Activated CD8-positive, alpha-beta memory T cell treated with anti-CD3 and anti-CD28 coated beads, Interleukin-2, amount 50 U/mL, for 4 hours (primary cell): ENCODE measurements around the gene YAP1.
"Not testable (repeated sequence)": the region's sequence is repeated elsewhere in the genome, so short reads cannot be mapped to it uniquely, and the experiment has no call there.

ENCODE experiments used
- DNase-seq: peaks from one replicate; pipeline ENCODE4 v3.0.0-alpha.2; 2020

YAP1 gene

GRCh38 chr11:102244681-102245409 lies 134.6 kb downstream of the YAP1 start:
- DNase-seq = no peak

DNA sequence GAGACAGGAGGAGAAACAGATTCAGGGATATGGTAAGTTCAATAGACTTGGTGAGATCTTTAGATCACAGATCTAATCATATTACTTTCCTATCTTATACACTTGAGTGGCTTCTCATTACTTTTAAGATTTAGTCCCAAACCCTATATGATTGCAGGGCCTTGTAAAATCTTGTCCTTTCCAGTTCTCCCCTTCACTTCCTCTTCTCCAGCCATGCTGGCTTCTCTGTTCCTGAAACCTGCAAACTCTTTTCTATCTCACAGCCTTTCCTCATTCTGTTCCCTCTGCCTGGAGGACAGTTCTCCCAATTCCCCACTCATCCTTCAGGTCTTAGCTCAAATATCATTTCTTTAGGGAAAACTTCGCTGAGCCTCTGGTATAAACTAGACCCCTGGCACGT lies 141.2 kb downstream of the YAP1 start:
- no peak for DNase-seq

- DNase-seq = no peak
Observed at GRCh38 chr11:102252339-102252891, 142.2 kb downstream of the YAP1 start.

GRCh38 chr11:102253020-102253715 lies 142.9 kb downstream of the YAP1 start:
- DNase-seq = no peak

DNA sequence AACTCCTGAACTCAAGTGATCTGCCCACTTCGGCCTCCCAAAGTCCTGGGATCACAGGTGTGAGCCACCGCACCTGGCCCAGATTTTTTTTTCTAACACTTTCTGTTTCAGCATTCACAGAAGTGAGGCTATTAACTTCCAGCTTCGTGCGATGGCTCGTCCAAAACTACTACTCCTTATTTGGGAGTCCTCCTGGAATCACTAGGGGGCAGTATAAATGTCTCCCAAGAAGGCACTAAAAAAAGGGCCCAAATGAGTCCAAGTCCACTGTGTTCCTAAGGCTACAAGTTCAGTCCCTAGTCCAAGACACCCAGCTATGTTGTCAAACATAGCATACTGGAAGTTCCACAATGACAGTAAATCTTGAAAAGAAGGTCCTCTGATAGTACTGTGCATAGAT lies 143.8 kb downstream of the YAP1 start:
- DNase-seq = no peak

- DNase-seq = no peak
Observed at GRCh38 chr11:102256251-102256650, 146.0 kb downstream of the YAP1 start.

- DNase-seq = no peak
Observed at GRCh38 chr11:102260241-102260640, 150.0 kb downstream of the YAP1 start.

DNA sequence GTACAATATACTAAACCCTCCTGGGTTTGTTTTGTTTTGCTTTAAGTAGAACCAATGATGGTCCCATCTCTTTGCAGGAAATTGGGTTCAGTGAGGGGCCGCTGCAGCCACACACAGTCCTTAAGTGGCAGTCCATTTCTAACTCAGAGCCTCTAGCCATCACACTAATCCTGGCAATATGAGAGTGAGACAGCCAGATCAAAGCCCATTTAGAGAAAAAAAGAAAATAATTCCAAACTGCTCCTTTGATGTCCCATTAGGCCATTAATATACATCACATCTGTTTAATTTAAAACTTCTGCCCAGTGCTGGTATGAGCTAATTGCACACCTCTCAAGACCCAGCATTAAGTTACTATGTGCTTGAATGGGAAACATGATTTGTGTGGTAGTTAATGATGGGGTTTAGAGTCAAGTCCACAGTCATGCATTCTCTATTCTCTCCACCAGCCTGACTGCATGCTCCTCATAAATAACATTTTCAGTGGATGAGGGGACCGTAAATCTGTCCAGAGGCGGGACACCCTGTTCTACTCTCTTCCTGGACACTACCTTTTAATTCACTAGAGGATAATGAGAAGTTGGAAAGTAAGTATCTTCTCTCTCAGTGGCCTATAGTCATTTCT lies 153.2 kb downstream of the YAP1 start:
- DNase-seq = no peak

DNA sequence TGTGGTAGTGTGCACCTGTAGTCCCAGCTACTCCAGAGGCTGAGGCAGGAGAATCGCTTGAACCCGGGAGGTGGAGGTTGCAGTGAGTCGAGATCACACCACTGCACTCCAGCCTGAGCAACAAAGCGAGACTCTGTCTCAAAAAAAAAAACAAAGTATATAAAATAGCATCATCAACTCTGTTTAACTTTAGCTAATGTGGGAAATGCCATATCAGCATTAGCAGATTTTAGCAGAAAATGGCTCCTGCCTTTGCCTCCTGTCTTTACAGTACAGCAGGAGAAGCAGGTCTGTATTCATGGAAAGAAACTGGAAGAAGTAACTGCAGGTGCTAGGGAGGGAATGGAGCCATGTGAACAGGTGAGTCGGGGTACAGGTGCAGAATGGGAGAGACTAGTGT lies 154.5 kb downstream of the YAP1 start:
- not testable (repeated sequence) for DNase-seq

GRCh38 chr11:102266099-102266498 lies 155.9 kb downstream of the YAP1 start:
- no peak for DNase-seq

DNA sequence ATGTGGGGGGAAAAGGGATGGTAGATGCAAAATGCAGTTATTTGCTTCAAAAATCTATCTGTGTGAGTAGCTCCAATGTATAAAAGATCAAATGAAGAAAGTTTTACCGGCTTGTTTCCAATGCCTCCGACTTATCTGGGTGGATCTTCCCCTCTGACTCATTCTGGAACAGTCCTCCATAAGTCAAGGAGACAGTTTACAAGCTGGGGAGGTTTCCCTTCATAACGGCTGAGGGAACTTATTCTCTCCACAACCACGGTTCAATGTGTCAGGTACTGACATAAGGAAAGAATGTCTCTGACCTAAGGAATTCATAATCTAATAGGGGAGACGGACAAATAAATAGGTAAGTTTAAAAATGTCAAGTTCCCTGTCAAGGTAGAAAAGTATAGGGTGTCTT lies 157.4 kb downstream of the YAP1 start:
- DNase-seq = no peak

- DNase-seq = peak; percentile 71
Observed at GRCh38 chr11:102268083-102268984, 158.1 kb downstream of the YAP1 start.

- DNase-seq = no peak
Observed at GRCh38 chr11:102268985-102269470, 158.8 kb downstream of the YAP1 start.

DNA sequence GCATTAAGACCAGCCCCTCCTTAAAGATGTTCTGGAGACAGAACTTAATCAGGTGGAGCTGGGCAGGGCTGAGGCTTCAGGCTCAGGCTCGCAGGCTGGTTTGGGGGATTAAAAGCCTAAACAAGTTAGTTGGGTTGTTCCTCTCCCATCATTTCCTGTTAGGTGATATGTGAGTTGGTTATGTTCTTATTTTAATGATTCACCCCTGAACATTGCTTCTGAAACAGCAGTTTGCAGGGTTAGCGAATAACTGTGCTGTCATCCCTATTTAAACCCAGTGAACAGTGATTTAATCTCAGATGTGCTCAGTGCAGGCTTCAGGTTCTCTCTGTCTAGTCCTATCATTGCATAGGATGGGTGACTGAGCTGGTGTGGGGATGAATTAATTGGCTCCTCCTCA lies 159.7 kb downstream of the YAP1 start:
- DNase-seq = no peak

DNA sequence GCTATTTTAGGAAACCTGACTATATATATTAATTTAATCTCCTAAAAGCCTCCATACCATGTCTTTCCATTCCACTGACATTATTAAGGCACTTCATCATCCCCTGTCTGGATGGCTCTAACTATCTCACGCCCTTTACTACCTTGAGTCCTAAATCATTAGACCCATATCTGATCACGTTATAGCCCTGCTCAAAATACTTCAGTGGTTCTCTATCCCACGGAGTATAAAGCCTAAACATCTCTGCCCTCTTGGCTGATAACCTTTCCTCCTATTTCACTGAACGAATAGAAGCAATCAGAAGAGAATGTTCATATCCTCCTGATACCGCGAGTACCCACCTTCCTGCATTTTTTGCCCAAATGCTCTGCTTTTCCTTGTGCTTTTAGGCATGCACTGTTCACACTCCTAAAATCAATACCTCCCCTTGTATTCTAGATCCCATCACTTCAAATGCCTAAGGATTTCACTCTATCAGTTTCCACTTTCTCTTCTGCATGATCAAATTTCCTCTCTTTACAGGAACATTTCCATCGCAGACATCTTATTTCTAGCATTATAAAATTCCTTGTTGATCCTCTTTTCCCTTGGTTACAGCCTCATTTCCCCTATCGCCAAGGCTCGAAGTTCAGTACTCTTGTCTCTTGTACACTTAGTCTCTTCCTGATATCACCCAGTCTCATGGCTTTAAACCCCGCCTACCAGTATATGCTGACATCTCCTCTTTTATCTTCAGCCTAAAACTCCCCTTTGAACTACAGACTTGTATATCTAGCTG lies 162.0 kb downstream of the YAP1 start:
- DNase-seq = no peak

GRCh38 chr11:102274628-102275027 lies 164.4 kb downstream of the YAP1 start:
- DNase-seq = no peak

GRCh38 chr11:102276362-102276761 lies 166.1 kb downstream of the YAP1 start:
- no peak for DNase-seq

- DNase-seq = no peak
Observed at GRCh38 chr11:102276783-102277182, 166.5 kb downstream of the YAP1 start.

DNA sequence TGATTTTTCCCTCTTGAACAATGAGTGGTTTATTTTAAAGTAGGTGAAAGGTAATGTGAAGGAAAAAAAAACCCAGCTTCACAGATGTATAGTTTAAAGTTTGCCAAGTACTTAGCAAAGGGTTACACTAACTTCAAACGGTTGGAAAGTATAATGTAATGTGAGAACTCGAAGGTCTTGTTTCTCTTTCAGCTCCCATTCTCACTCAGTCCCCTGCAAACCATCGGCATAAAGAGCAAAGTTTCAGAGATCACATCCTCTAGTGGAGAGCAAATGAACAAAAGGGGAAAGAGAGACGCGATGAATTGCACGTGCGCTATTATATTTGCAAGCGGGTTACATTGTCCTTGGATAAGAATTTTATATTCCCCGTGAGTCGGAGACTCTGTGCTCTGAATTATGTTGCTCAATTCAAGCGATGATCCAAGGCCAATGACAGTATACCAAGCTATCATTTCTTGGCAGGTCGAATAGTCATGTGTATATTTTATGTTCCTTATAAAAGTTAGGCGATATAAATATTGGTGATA lies 169.5 kb downstream of the YAP1 start:
- no peak for DNase-seq

GRCh38 chr11:102280245-102280833 lies 170.1 kb downstream of the YAP1 start:
- no peak for DNase-seq
